Cortex of kidney (tissue), 1 donor: Measurements from ENCODE around the gene LHX6.

Experiments used
- DNase-seq: peaks from one replicate; lab custom pipeline; 2025; lab: John Stamatoyannopoulos, UW

Gene LHX6

GRCh38 chr9:122234022-122234748 lies 5.4 kb upstream of the LHX6 start:
- no peak for DNase-seq

DNA sequence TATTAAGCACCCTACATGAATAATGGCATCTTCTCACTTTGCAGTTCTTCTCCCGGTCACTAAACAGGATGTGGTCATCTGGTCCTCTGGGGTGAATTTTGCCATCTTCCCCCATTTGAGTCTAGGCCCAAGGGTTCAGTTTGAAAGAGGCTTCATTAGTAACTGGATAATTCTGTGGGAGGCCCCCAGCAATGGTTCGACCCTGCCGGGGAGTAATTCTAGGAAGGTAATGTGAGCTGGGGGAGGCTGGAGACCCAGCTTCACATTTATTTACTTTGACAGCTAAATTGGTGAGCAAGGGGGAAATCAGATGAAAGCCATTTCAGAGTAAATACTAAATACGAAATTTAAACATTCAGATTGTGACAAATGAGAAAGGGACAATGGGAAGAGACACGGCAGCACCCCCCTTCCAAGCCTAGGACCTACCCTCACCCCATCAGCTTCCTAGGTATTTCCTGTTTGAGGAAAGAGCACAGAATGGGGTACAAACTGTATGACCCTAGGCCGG lies 4.1 kb upstream of the LHX6 start:
- DNase-seq = no peak

DNA sequence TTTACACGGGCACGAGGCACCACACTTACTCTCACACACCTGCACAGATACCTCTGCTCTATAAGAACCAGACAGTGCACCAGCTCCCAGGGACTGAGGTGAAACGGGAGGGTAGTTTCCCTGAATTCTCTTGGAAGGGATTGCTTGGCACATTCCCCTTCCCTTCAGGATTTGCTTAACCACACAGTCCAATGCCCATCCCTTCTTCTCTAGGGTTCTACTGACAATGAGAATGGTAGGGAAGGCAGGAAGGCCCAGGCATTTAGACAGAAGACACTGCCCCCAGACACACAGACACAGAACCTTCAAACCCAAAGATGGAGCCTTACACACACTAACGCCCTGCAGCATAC lies 704 bp upstream of the LHX6 start:
- no peak for DNase-seq

DNA sequence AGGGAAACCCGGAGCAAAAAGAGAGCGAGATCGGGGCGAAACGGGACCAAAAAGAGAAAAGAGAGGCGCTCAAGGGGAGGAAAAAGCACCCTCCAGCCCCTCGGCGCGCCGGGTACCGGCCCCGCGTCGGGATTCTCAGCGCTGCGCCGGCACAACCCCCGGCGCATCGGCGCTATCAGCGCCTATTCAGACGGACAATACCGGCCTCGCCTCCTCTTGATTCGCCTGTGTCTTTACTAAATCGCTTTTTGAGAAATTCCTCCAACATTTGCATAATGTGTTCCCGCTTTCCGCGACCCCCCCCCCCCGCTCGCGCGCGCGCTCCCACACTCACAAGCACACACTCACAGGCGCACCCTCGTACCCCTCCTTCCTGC lies 578 bp downstream of the LHX6 start:
- DNase-seq = no peak

DNA sequence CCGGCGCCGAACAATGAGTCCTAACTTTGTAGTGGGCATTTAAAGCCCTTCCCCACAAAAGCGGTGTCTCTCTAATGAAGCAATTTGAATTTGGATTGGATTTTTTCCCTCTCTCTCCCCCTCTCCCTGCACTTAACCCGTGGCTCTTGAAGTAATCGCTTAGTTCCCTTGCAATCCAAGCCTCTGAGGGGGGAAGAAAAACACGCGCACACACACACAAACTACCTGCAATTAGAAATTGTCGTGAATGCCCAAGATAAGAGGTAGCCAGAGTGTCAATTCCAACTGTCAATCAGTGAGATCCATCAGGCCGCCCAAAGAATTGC lies 1.2 kb downstream of the LHX6 start:
- DNase-seq = no peak

- DNase-seq = no peak
Measured at GRCh38 chr9:122226758-122227574, 1.8 kb downstream of the LHX6 start.

DNA sequence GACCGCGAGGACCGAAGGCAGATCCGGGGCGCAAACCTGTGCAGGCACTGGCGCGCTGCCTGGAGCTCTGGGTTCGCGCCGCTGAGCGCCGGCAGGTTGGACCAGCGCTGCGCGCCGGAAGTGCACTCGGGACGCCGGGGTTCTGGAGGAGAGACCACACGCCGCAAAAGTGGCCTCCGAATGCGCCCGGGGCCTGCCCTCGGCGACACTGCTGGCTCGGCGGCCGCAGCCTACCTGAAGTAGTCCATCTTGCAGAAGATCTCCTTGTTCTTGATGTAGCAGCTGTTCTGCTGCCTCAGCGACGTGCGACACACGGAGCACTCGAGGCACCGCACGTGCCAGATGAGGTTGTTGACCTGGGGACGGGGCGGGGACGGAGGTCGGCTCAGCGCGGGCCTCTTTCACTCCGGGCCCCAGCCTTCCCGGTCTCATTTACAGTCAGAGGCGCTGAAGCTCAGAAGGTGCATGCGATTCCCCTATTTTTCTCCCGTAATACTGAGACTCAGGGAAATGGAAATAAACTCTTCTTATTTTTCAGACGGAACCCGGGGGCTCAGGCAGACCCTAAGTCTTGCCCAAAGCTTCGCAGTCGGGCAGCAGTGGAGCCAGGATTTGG lies 2.5 kb downstream of the LHX6 start:
- DNase-seq = no peak

DNA sequence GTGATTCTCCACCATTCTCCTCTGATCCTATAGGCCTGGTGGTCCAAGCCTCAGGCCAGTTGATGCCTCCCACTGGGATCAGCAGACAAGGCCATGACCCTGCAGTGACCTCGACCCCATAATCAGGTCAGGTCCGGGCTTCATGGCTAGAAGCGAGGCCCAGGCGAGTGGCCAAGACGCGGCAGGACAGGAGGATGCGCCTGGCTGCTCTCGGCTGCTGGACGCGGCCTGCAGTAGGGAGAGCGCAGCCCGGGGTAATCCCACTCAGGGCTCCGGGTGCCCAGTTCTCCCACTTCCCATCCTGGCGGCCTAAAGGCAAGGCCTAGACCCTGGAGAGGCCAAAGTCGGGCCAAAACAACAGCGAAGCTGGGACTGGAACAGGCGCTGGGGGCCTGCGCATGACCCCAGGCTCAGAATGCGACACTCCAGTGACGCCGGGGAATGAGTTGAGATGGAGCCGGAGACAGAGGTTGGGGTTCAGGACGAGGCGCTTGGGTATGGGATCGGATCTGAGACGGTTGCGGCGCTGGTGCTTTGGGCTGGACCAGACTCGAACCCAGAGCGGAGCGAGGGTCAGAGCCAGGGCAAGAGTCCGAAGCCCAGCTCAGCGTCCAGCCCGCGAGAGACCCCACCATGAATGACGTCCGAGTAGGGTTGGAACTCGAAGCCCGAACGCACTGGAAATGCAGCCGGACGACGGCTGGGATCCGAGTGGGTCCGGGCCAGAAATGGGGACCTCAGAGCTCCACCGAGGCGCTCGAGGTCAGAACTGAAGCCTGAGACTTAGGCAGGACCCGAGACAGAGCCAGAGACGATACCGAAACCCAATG lies 3.2 kb downstream of the LHX6 start:
- no peak for DNase-seq

GRCh38 chr9:122223435-122223834 lies 5.3 kb downstream of the LHX6 start:
- DNase-seq = no peak

- no peak for DNase-seq
Measured at GRCh38 chr9:122222791-122223190, 6.0 kb downstream of the LHX6 start.

DNA sequence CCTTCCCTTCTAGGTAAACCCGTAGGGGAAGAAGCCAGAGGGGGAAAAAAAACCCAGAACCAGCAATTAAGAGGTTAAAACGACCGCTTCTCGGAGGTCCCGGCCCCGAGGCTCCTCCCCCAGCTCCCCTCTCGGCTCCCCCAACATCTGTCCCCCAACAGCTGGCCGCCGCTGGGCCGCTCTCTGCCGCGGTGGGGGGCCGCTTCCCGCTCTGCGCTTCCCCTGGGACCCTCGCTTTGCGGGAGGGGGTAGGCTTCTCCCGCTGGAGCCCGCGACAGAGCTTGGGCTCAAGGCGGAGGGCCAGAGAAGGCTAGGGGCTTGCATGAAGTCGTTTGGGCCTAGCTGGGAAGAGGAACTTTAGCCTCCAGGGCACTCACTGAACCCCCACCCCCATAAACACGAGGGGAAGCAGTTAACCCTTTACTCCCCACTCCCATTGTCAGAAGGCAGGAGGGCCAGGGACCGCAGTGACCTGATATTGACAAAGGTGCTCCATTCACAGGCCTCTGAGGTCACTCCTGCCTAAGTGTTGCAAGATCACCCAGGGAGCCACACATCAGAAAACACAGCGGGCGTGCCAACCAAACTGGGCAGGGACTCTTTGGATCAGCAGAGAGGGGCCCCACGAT lies 7.5 kb downstream of the LHX6 start:
- no peak for DNase-seq

DNA sequence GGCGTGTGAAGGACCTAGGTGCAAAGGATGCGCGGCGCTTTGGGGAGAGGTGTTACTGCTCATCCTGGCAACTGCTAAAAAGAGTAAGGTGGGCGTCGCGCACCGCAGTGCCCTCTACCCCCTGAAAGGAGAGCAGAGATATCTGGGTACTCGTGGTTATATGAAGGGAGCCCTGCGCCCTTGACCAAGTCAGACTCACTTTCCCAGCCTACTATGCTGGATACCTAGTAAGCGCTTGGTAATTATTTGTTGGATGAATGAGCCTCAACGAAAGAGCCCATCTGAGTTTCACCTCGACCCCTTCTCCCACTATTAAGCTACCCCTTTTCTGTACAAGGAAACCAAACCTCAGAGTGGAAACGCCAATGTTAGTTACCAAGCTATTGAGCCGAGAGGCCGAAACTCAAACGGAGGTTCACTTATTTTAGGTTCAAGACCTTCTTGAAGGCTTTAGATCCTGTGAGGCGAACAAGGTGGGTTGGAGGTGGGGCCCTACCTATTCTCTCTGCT lies 8.0 kb downstream of the LHX6 start:
- DNase-seq = no peak

GRCh38 chr9:122219856-122220672 lies 8.7 kb downstream of the LHX6 start:
- DNase-seq = no peak

GRCh38 chr9:122218935-122219855 lies 9.6 kb downstream of the LHX6 start:
- no peak for DNase-seq

- no peak for DNase-seq
Measured at GRCh38 chr9:122218071-122218934, 10.5 kb downstream of the LHX6 start.

DNA sequence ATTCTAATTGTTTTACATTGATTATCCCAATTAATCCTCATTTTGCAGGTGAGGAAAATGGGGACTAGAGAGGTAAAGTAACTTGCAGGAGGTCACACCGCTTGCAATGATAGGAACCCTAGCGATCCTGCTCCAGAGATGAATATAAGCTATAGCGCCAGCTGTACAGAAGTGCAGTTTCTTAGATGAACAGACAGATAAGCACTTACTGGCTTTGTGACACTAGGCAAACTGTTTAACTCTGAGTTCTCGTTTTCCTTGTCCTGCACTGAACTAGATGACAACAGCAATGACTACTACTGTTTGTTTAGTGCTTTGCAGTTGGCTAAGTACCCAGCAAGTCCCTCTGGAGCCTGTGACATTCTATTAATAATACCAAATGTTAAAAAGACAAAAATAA lies 11.1 kb downstream of the LHX6 start:
- no peak for DNase-seq

DNA sequence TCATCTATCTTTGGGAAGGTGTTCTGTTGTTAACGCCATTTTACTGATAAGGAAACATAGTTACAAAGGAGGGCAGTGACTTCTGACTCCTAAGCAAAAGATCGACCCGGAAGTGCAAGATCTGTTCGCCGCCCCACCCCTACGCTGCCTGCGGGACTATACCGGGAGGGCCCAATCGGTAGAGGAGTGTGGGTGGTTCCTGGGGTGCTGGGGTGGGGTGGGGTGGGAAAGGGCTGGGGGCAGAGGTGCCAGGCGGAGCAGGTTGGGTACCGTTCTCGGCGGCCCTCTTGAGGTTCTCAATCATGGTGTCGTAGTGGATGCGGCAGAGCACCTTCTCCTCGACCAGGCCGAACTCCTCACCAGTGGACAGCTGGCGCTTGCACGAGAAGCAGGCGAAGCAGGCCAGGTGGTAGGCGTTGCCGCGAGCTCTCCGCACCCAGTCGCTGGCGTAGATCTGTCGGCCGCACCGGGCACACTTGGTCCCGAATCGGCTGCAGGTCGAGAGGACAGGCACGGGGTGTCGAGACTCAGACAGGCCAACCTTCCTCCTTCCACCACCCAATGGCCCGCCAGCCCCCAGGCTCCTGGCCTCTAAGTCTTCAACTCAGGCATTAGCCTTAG lies 11.8 kb downstream of the LHX6 start:
- no peak for DNase-seq

- no peak for DNase-seq
Measured at GRCh38 chr9:122216138-122216797, 12.5 kb downstream of the LHX6 start.
